ENCODE measurements around the gene TMPRSS7. TPM values are rescaled to one million over a fixed set of nuclear protein-coding genes. Genes with fewer than 3 reads are reported as not detected.

Gene TMPRSS7
- total RNA-seq, 1 experiment from 2014 or later = not detected

GRCh38 chr3:112117841-112118571, 83.5 kb downstream of the TMPRSS7 start:
- peak overlapping the region; percentile 35 for H3K27ac Mint-ChIP-seq (ENCODE audit: low read depth, unreplicated experiment)
- H3K4me1 Mint-ChIP-seq (ENCODE audit: insufficient read depth, unreplicated experiment) = no peaks in the 10 kb centered on the region
- H3K4me3 Mint-ChIP-seq (ENCODE audit: unreplicated experiment) = no peak overlapping the region
- no TSS peak for BruUV-seq (replicated peaks)
- ChIA-PET POLR2A (interaction anchor here (0.6 to 1.5 kb wide), 2 partner anchors 15 to 100 kb away, joined by 4 read pairs; partner anchors contain the start of gene GCSAM), CTCF (interaction anchor here (5.0 kb wide), 1 partner anchor 19 kb away, joined by 23 read pairs; no protein-coding TSS in a partner anchor)
- no peak for DNase-seq (ENCODE audit: unreplicated experiment)
- no peaks in the 10 kb centered on the region for H3K9me3 Mint-ChIP-seq (ENCODE audit: unreplicated experiment)
- H3K36me3 Mint-ChIP-seq (ENCODE audit: insufficient read depth, unreplicated experiment) = peaks cover 41% of the 10 kb centered on the region
- no peaks in the 10 kb centered on the region for H3K27me3 Mint-ChIP-seq (ENCODE audit: insufficient read depth, unreplicated experiment)
- intact Hi-C loops (cut with micrococcal nuclease) = no loop called here
- no peak for TF ChIP-seq CTCF (IDR thresholded peaks at IDR 0.05; ENCODE audit: unreplicated experiment)

GRCh38 chr3:112119962-112120836, 85.7 kb downstream of the TMPRSS7 start:
- H3K36me3 Mint-ChIP-seq (ENCODE audit: insufficient read depth, unreplicated experiment) = peaks cover 41% of the 10 kb centered on the region
- no peak for TF ChIP-seq CTCF (IDR thresholded peaks at IDR 0.05; ENCODE audit: unreplicated experiment)
- no peak overlapping the region for H3K4me3 Mint-ChIP-seq (ENCODE audit: unreplicated experiment)
- ChIA-PET CTCF (interaction anchor here (0.6 to 1.6 kb wide), 4 partner anchors 9 to 400 kb away, joined by 3 to 9 read pairs (median 3); no protein-coding TSS in a partner anchor), POLR2A (interaction anchor here (0.7 kb wide), 1 partner anchor 11 kb away, joined by 3 read pairs; no protein-coding TSS in a partner anchor)
- no peak overlapping the region for H3K27ac Mint-ChIP-seq (ENCODE audit: low read depth, unreplicated experiment)
- BruUV-seq (replicated peaks) = no TSS peak
- no peak for DNase-seq (ENCODE audit: unreplicated experiment)
- H3K4me1 Mint-ChIP-seq (ENCODE audit: insufficient read depth, unreplicated experiment) = no peaks in the 10 kb centered on the region
- intact Hi-C loops (cut with micrococcal nuclease) = no loop called here
- no peaks in the 10 kb centered on the region for H3K27me3 Mint-ChIP-seq (ENCODE audit: insufficient read depth, unreplicated experiment)
- H3K9me3 Mint-ChIP-seq (ENCODE audit: unreplicated experiment) = no peaks in the 10 kb centered on the region

GRCh38 chr3:112121577-112122547, 87.3 kb downstream of the TMPRSS7 start:
- Mint-ChIP-seq H3K27me3 (ENCODE audit: insufficient read depth, unreplicated experiment) (no peaks in the 10 kb centered on the region), H3K9me3 (ENCODE audit: unreplicated experiment) (no peaks in the 10 kb centered on the region), H3K36me3 (ENCODE audit: insufficient read depth, unreplicated experiment) (peaks cover 29% of the 10 kb centered on the region), H3K27ac (ENCODE audit: low read depth, unreplicated experiment) (peak overlapping the region; percentile 7), H3K4me1 (ENCODE audit: insufficient read depth, unreplicated experiment) (peaks cover 7% of the 10 kb centered on the region), H3K4me3 (ENCODE audit: unreplicated experiment) (no peak overlapping the region)
- intact Hi-C loops (cut with micrococcal nuclease) = no loop called here
- POLR2A ChIA-PET = interaction anchor here (0.6 to 0.9 kb wide), 3 partner anchors 10 to 440 kb away, joined by 3 to 4 read pairs (median 4); partner anchors contain the start of gene ATG3
- CTCF ChIA-PET = interaction anchor here (0.6 to 2.2 kb wide), 6 partner anchors 10 to 397 kb away, joined by 3 to 9 read pairs (median 4); partner anchors contain the start of gene GCSAM
- BruUV-seq (replicated peaks) = no TSS peak
- DNase-seq (ENCODE audit: unreplicated experiment) = no peak
- no peak for TF ChIP-seq CTCF (IDR thresholded peaks at IDR 0.05; ENCODE audit: unreplicated experiment)
